Panc1 (cell line): Measurements from ENCODE around the gene EFNA2.

Source experiments
- POLR2AphosphoS5 ChIP-seq: IDR thresholded peaks from 2 replicates; pipeline ENCODE4 v1.6.1; 2012; ENCODE audit warnings: mild to moderate bottlenecking, low read depth, low read length, moderate library complexity
- REST ChIP-seq, 2 experiments: IDR thresholded peaks; 2 replicates each; pipeline ENCODE4 v1.6.1; 2011 to 2012; ENCODE audit warnings: low read depth in 2 of 2, control low read depth in 1 of 2, low read length in 1 of 2, mild to moderate bottlenecking in 1 of 2, moderate library complexity in 1 of 2; ENCODE audit not compliant: insufficient read depth in 1 of 2
- TF ChIP-seq, protein P1 (sequence below): fragments of 450-650 bp; IDR thresholded peaks from 2 replicates; pipeline ENCODE4 v1.5.1; 2017; ENCODE audit warnings: mild to moderate bottlenecking

GRCh38 chr19:1249298-1249989 lies 36.2 kb upstream of the EFNA2 start:
- TF ChIP-seq, protein P1, sequence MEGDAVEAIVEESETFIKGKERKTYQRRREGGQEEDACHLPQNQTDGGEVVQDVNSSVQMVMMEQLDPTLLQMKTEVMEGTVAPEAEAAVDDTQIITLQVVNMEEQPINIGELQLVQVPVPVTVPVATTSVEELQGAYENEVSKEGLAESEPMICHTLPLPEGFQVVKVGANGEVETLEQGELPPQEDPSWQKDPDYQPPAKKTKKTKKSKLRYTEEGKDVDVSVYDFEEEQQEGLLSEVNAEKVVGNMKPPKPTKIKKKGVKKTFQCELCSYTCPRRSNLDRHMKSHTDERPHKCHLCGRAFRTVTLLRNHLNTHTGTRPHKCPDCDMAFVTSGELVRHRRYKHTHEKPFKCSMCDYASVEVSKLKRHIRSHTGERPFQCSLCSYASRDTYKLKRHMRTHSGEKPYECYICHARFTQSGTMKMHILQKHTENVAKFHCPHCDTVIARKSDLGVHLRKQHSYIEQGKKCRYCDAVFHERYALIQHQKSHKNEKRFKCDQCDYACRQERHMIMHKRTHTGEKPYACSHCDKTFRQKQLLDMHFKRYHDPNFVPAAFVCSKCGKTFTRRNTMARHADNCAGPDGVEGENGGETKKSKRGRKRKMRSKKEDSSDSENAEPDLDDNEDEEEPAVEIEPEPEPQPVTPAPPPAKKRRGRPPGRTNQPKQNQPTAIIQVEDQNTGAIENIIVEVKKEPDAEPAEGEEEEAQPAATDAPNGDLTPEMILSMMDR: no peak
- TF ChIP-seq REST (IDR thresholded peaks at IDR 0.05; ENCODE audit: insufficient read depth in 1 of 2, low read depth in 2 of 2, low read length in 1 of 2) (no peak), POLR2AphosphoS5 (peak; percentile 88)
